HepG2 (cell line): ENCODE data around the gene HAT1. TPM values are rescaled to one million over a fixed set of nuclear protein-coding genes. Genes with fewer than 3 reads are reported as not detected.

Experiments
- ESRRA ChIP-seq: sonication (generic); formaldehyde crosslinking; IDR thresholded peaks from 2 replicates; pipeline ENCODE4 v1.5.1; 2020; ENCODE audit warnings: mild to moderate bottlenecking, low read depth, missing genetic modification reagents
- HHEX ChIP-seq: IDR thresholded peaks from 2 replicates; pipeline ENCODE4 v1.6.1; 2016; ENCODE audit warnings: control low read depth
- MEIS1 ChIP-seq: sonication (generic); formaldehyde crosslinking; IDR thresholded peaks from 2 replicates; pipeline ENCODE4 v1.9.0; 2021; ENCODE audit warnings: mild to moderate bottlenecking, missing genetic modification reagents, moderate library complexity, borderline replicate concordance
- MTF2 ChIP-seq: sonication (generic); formaldehyde crosslinking; IDR thresholded peaks from 2 replicates; pipeline ENCODE4 v1.5.0; 2020; ENCODE audit warnings: missing genetic modification reagents, borderline replicate concordance
- NCOA5 ChIP-seq: sonication (generic); formaldehyde crosslinking; IDR thresholded peaks from 2 replicates; pipeline ENCODE4 v1.4.0; 2020; ENCODE audit warnings: missing genetic modification reagents
- PBX3 ChIP-seq: sonication (generic); formaldehyde crosslinking; IDR thresholded peaks from 2 replicates; pipeline ENCODE4 v1.8.1; 2023; ENCODE audit warnings: missing genetic modification reagents, inconsistent platforms, borderline replicate concordance
- PHF21A ChIP-seq: sonication (generic); formaldehyde crosslinking; IDR thresholded peaks from 2 replicates; pipeline ENCODE4 v1.5.0; 2020; ENCODE audit warnings: mild to moderate bottlenecking, missing genetic modification reagents
- PRDM10 ChIP-seq: sonication (generic); formaldehyde crosslinking; IDR thresholded peaks from 2 replicates; pipeline ENCODE4 v1.4.0; 2020; ENCODE audit warnings: low read depth, missing genetic modification reagents
- RXRA ChIP-seq: sonication (generic); formaldehyde crosslinking; IDR thresholded peaks from 2 replicates; pipeline ENCODE4 v1.5.1; 2020; ENCODE audit warnings: missing genetic modification reagents
- SIN3A ChIP-seq: IDR thresholded peaks from 2 replicates; pipeline ENCODE4 v1.6.1; 2011; ENCODE audit warnings: low read depth, mild to moderate bottlenecking, control low read depth, low read length, borderline replicate concordance
- SNRNP70 ChIP-seq: fragments of 200-400 bp; formaldehyde crosslinking; IDR thresholded peaks from 2 replicates; pipeline ENCODE4 v1.6.1; 2017; ENCODE audit warnings: mild to moderate bottlenecking, low read depth, low read length, moderate library complexity
- U2AF1 ChIP-seq: fragments of 200-400 bp; formaldehyde crosslinking; optimal IDR thresholded peaks from 2 replicates; pipeline ENCODE3; 2017; ENCODE audit warnings: mild to moderate bottlenecking, low read depth, low read length
- ZFP1 ChIP-seq: IDR thresholded peaks from 2 replicates; pipeline ENCODE4 v1.6.1; 2016
- ZNF513 ChIP-seq: sonication (generic); formaldehyde crosslinking; conservative IDR thresholded peaks from 2 replicates; pipeline ENCODE4 v1.5.0; 2020; ENCODE audit warnings: missing genetic modification reagents
- ZNF629 ChIP-seq: sonication (generic); formaldehyde crosslinking; conservative IDR thresholded peaks from 2 replicates; pipeline ENCODE4 v1.5.0; 2020; ENCODE audit warnings: missing genetic modification reagents
- ZNF703 ChIP-seq: sonication (generic); formaldehyde crosslinking; IDR thresholded peaks from 2 replicates; pipeline ENCODE4 v1.5.1; 2020; ENCODE audit warnings: missing genetic modification reagents, mild to moderate bottlenecking, moderate library complexity, borderline replicate concordance
- ZSCAN12 ChIP-seq: sonication (generic); formaldehyde crosslinking; IDR thresholded peaks from 2 replicates; pipeline ENCODE4 v1.9.0; 2021; ENCODE audit warnings: mild to moderate bottlenecking, missing genetic modification reagents
- ZZZ3 ChIP-seq: sonication (generic); formaldehyde crosslinking; IDR thresholded peaks from 2 replicates; pipeline ENCODE4 v1.4.0; 2020; ENCODE audit warnings: missing genetic modification reagents, mild to moderate bottlenecking, borderline replicate concordance
- polyA plus RNA-seq, 8 experiments: library from polyadenylated mRNA; depleted of rRNA in 3 of 8; stranded (reverse) in 7 of 8; unstranded in 1 of 8; fragments of >200 nt; fragmentation: Illumina TruSeq in 4 of 8; extraction: Trizol in 4 of 8; gene quantifications; 2 replicates each; pipeline versions ENCODE4 v1.2.1 to v1.2.3, GENCODE V29; 2011 to 2016; ENCODE audit warnings: low read depth in 4 of 8, missing spikeins in 1 of 8, mixed read lengths in 1 of 8; ENCODE audit not compliant: insufficient read depth in 1 of 8
- total RNA-seq, 5 experiments: library from RNA; depleted of rRNA; stranded (reverse); fragments of >200 nt; fragmentation: Illumina TruSeq; extraction: Trizol; gene quantifications; 2 replicates each; pipeline ENCODE4 v1.2.3, GENCODE V29; 2016; ENCODE audit warnings: low read depth in 1 of 5

The HAT1 gene
- total and polyA plus RNA-seq, 2 of the 13 experiments (the other 11 are each of a cell fraction or from before 2014, with no cell fraction given) = 45.4 to 119 TPM

- TF ChIP-seq PHF21A (CRISPR knock-in tag) (peak; percentile 95), PBX3 (CRISPR knock-in tag) (no peak), HHEX (0 out of 2 replicates have a peak, but pooled peaks have one; percentile 27), ZZZ3 (CRISPR knock-in tag) (no peak), MTF2 (CRISPR knock-in tag) (no peak; the same call in 1 of the 2 replicates), ZNF703 (CRISPR knock-in tag) (0 out of 2 replicates have a peak, but pooled peaks have one; percentile 76), SIN3A (peak; percentile 97; the same call in 1 of the 2 replicates), ZSCAN12 (peak; percentile 90; the same call in 1 of the 2 replicates), MEIS1 (CRISPR knock-in tag) (peak; percentile 94), NCOA5 (CRISPR knock-in tag) (0 out of 2 replicates have a peak, but pooled peaks have one; percentile 90), ZNF629 (peak; percentile 55; the same call in 1 of the 2 replicates), ZFP1 (0 out of 2 replicates have a peak, but pooled peaks have one; percentile 29), PRDM10 (CRISPR knock-in tag) (peak; percentile 73; the same call in 1 of the 2 replicates), U2AF1 (peak; percentile 74), ESRRA (CRISPR knock-in tag) (peak; percentile 90), ZNF513 (CRISPR knock-in tag) (no peak), SNRNP70 (no peak), RXRA (CRISPR knock-in tag) (peak; percentile 92)
Measured at GRCh38 chr2:171999604-172000469, 77.6 kb downstream of the HAT1 start, which contains the start of gene METAP1D (continued).
